H1 (cell line): Measurements from ENCODE around the gene PAX9. TPM values are rescaled to one million over a fixed set of nuclear protein-coding genes. Genes with fewer than 3 reads are reported as not detected.

Experiments used
- CTCF ChIA-PET: fragments of 300-600 bp; sonication (Branson Sonifier 250); formaldehyde crosslinking; loops from one replicate; lab custom pipeline; 2021; ENCODE audit not compliant: partially characterized antibody; lab: Charles Lee
- POLR2A ChIA-PET: fragments of 300-600 bp; sonication (Branson Sonifier 250); formaldehyde crosslinking; loops from one replicate; lab custom pipeline; 2021; ENCODE audit warnings: inconsistent platforms; ENCODE audit not compliant: partially characterized antibody; lab: Charles Lee
- DNase-seq, 2 experiments: peaks; one replicate each; pipeline versions ENCODE4 v3.0.0 to v3.0.0-alpha.2; 2010 to 2022; ENCODE audit warnings: low spot score in 2 of 2, low read depth in 1 of 2, mixed read lengths in 1 of 2
- FAIRE-seq: peaks from 2 replicates; lab custom pipeline; 2011; peaks lifted over from hg19 to GRCh38; lab: Jason Lieb, UNC
- H2AFZ ChIP-seq: 2 replicates; pipeline ENCODE4 v1.8.1; 2012; ENCODE audit warnings: low read length, inconsistent platforms
- H2AK5ac ChIP-seq: 2 replicates; pipeline ENCODE4 v1.6.1; 2013; ENCODE audit warnings: low read depth, low read length
- H2BK120ac ChIP-seq: replicated peaks from 2 replicates; pipeline ENCODE3; 2013; ENCODE audit warnings: low read depth, low read length, inconsistent platforms
- H2BK12ac ChIP-seq: 2 replicates; pipeline ENCODE4 v1.6.1; 2013; ENCODE audit warnings: low read depth, low read length
- H2BK15ac ChIP-seq: 2 replicates; pipeline ENCODE4 v1.6.1; 2013; ENCODE audit warnings: low read length
- H2BK20ac ChIP-seq: 2 replicates; pipeline ENCODE4 v1.6.1; 2013; ENCODE audit warnings: low read length
- H2BK5ac ChIP-seq: 2 replicates; pipeline ENCODE4 v1.6.1; 2013; ENCODE audit warnings: low read depth, low read length
- H3K14ac ChIP-seq: 2 replicates; pipeline ENCODE4 v1.6.1; 2013; ENCODE audit warnings: inconsistent platforms; ENCODE audit not compliant: insufficient read length
- H3K18ac ChIP-seq: 2 replicates; pipeline ENCODE4 v1.6.1; 2013; ENCODE audit warnings: low read length; ENCODE audit errors: extremely low read depth
- H3K23ac ChIP-seq: 2 replicates; pipeline ENCODE4 v1.6.1; 2013; ENCODE audit warnings: inconsistent platforms; ENCODE audit not compliant: insufficient read length
- H3K23me2 ChIP-seq: 2 replicates; pipeline ENCODE4 v1.6.1; 2013; ENCODE audit warnings: low read depth, low read length
- H3K27ac ChIP-seq: 2 replicates; pipeline ENCODE4 v1.6.1; 2011; ENCODE audit warnings: low read depth, low read length, inconsistent platforms
- H3K27me3 ChIP-seq, 4 experiments: replicated peaks in 1 of 4; 1 replicate in 1 of 4; 2 replicates in 3 of 4; pipeline versions ENCODE4 v1.6.1 to v1.8.1; 2011 to 2013; ENCODE audit warnings: low read length in 3 of 4, mild to moderate bottlenecking in 3 of 4, inconsistent platforms in 2 of 4, mixed read lengths in 2 of 4, moderate library complexity in 1 of 4; ENCODE audit not compliant: control insufficient read depth in 3 of 4, insufficient read depth in 3 of 4; ENCODE audit errors: extremely low read depth in 1 of 4
- H3K36me3 ChIP-seq, 4 experiments: 2 replicates each; pipeline versions ENCODE4 v1.6.1 to v1.8.1; 2011 to 2013; ENCODE audit warnings: mild to moderate bottlenecking in 4 of 4, low read length in 3 of 4, moderate library complexity in 2 of 4, control low read depth in 1 of 4, inconsistent platforms in 1 of 4; ENCODE audit not compliant: insufficient read depth in 4 of 4, control insufficient read depth in 2 of 4
- H3K4ac ChIP-seq: replicated peaks from 2 replicates; pipeline ENCODE3; 2013; ENCODE audit warnings: low read length, low read depth, mixed read lengths, inconsistent platforms; ENCODE audit not compliant: insufficient read length
- H3K4me1 ChIP-seq, 4 experiments: replicated peaks in 1 of 4; 1 replicate in 1 of 4; 2 replicates in 3 of 4; pipeline versions ENCODE4 v1.6.1 to v1.8.1; 2011 to 2013; ENCODE audit warnings: low read length in 3 of 4, inconsistent platforms in 2 of 4, mixed read lengths in 1 of 4; ENCODE audit not compliant: insufficient read depth in 4 of 4, control insufficient read depth in 3 of 4
- H3K4me2 ChIP-seq, 2 experiments: 2 replicates each; pipeline versions ENCODE4 v1.6.1 to v1.8.1; 2011 to 2013; ENCODE audit warnings: low read depth in 2 of 2, low read length in 2 of 2, control low read depth in 1 of 2, inconsistent platforms in 1 of 2, mild to moderate bottlenecking in 1 of 2; ENCODE audit not compliant: insufficient read depth in 1 of 2
- H3K4me3 ChIP-seq, 4 experiments: fragments of 200-600, 300-600 bp in 1 of 4; sonication (generic), shearing (Covaris generic), sonication (Bioruptor Twin) in 1 of 4; 2 replicates each; pipeline versions ENCODE4 v1.5.1 to v1.8.1; 2011 to 2016; ENCODE audit warnings: low read length in 4 of 4, low read depth in 3 of 4, control low read depth in 2 of 4, inconsistent platforms in 2 of 4, mild to moderate bottlenecking in 2 of 4, mixed read lengths in 1 of 4, moderate library complexity in 1 of 4; ENCODE audit not compliant: insufficient read depth in 2 of 4; ENCODE audit errors: extremely low read depth in 1 of 4
- H3K56ac ChIP-seq: replicated peaks from 2 replicates; pipeline ENCODE3; 2013; ENCODE audit warnings: low read depth, mild to moderate bottlenecking, mixed read lengths, low read length, inconsistent platforms; ENCODE audit not compliant: insufficient read length
- H3K79me1 ChIP-seq: 2 replicates; pipeline ENCODE4 v1.6.1; 2013; ENCODE audit warnings: low read depth, low read length, control low read depth
- H3K79me2 ChIP-seq, 2 experiments: 2 replicates each; pipeline versions ENCODE4 v1.6.1 to v1.8.1; 2012 to 2013; ENCODE audit warnings: low read length in 2 of 2, mild to moderate bottlenecking in 2 of 2, inconsistent platforms in 1 of 2; ENCODE audit not compliant: insufficient read depth in 2 of 2, control insufficient read depth in 1 of 2
- H3K9ac ChIP-seq, 4 experiments: replicated peaks in 1 of 4; 1 replicate in 1 of 4; 2 replicates in 3 of 4; pipeline versions ENCODE4 v1.6.1 to v1.8.1; 2011 to 2013; ENCODE audit warnings: low read depth in 3 of 4, low read length in 3 of 4, control low read depth in 2 of 4, mild to moderate bottlenecking in 2 of 4, moderate library complexity in 2 of 4, inconsistent platforms in 1 of 4; ENCODE audit errors: extremely low read depth in 1 of 4
- H3K9me3 ChIP-seq, 2 experiments: 2 replicates each; pipeline versions ENCODE4 v1.6.1 to v1.8.1; 2012 to 2013; ENCODE audit warnings: mild to moderate bottlenecking in 2 of 2, moderate library complexity in 2 of 2, control low read depth in 1 of 2, inconsistent platforms in 1 of 2, low read depth in 1 of 2, low read length in 1 of 2, mixed read lengths in 1 of 2; ENCODE audit not compliant: insufficient read depth in 2 of 2
- H4K20me1 ChIP-seq, 2 experiments: replicated peaks in 1 of 2; 2 replicates each; pipeline versions ENCODE3 to v1.8.1; 2011 to 2013; ENCODE audit warnings: inconsistent platforms in 2 of 2, low read length in 2 of 2, mild to moderate bottlenecking in 1 of 2; ENCODE audit not compliant: insufficient read depth in 2 of 2, control insufficient read depth in 1 of 2
- H4K5ac ChIP-seq: 2 replicates; pipeline ENCODE4 v1.6.1; 2013; ENCODE audit warnings: low read length, low read depth, mixed read lengths, inconsistent platforms; ENCODE audit not compliant: insufficient read length
- H4K8ac ChIP-seq: 2 replicates; pipeline ENCODE4 v1.8.0; 2013; ENCODE audit warnings: mild to moderate bottlenecking, moderate library complexity, low read length, inconsistent platforms; ENCODE audit not compliant: insufficient read depth; ENCODE audit errors: extremely low read depth
- H4K91ac ChIP-seq: replicated peaks from 2 replicates; pipeline ENCODE3; 2013; ENCODE audit warnings: low read length, mixed read lengths, inconsistent platforms; ENCODE audit not compliant: insufficient read length
- BCL11A ChIP-seq, 2 experiments: IDR thresholded peaks; one replicate each; pipeline ENCODE4 v1.6.1; 2011; ENCODE audit warnings: low read depth in 2 of 2, low read length in 2 of 2, mild to moderate bottlenecking in 2 of 2
- GTF2F1 ChIP-seq: IDR thresholded peaks from 2 replicates; pipeline ENCODE4 v1.6.1; 2012; ENCODE audit warnings: low read depth, low read length, improper control_type of control experiment, borderline replicate concordance
- HDAC6 ChIP-seq: IDR thresholded peaks from one replicate; pipeline ENCODE4 v1.7.1; 2012; ENCODE audit warnings: low read depth, mild to moderate bottlenecking, inconsistent platforms, low read length, moderate library complexity
- RXRA ChIP-seq: IDR thresholded peaks from 2 replicates; pipeline ENCODE4 v1.6.1; 2011; ENCODE audit warnings: low read depth, mild to moderate bottlenecking, low read length, moderate library complexity; ENCODE audit not compliant: insufficient read depth
- WGBS, 2 experiments: shearing (Covaris generic) in 1 of 2; methylation state at CpG; one replicate each; pipeline versions ENCODE4 v1.1.6 to v1.1.7; 2013 to 2015; ENCODE audit warnings: low lambda C conversion rate in 2 of 2, mixed read lengths in 2 of 2, inconsistent platforms in 1 of 2, low coverage in 1 of 2, missing lambda C conversion rate in 1 of 2; ENCODE audit not compliant: insufficient replicate concordance in 2 of 2, insufficient coverage in 1 of 2, insufficient read length in 1 of 2; ENCODE audit errors: extremely low coverage in 1 of 2, missing lambda C conversion rate in 1 of 2; 5-methylcytosine and 5-hydroxymethylcytosine counted together
- polyA plus RNA-seq, 7 experiments: library from polyadenylated mRNA; depleted of rRNA in 3 of 7; stranded (reverse) in 5 of 7; unstranded in 2 of 7; fragments of >200 nt in 5 of 7; fragments of 200-250 nt in 2 of 7; gene quantifications; 1 replicate in 5 of 7; 2 replicates in 1 of 7; 4 replicates in 1 of 7; pipeline versions ENCODE4 v1.2.1 to v1.2.3, GENCODE V29; 2011 to 2013; ENCODE audit warnings: missing spikeins in 2 of 7, mixed read lengths in 2 of 7
- total RNA-seq: library from RNA; stranded (reverse); fragmentation: NEBNext Ultra II Directional; extraction: Animal tissue kit (Norgen Biotek cat#: 25700); gene quantifications from 2 replicates; pipeline ENCODE4 v1.2.1, GENCODE V29; 2021

Gene PAX9
- total and polyA plus RNA-seq, 2 of the 8 experiments (the other 6 are each of a cell fraction or from before 2014, with no cell fraction given): 0.05 TPM; not detected in 1

DNA sequence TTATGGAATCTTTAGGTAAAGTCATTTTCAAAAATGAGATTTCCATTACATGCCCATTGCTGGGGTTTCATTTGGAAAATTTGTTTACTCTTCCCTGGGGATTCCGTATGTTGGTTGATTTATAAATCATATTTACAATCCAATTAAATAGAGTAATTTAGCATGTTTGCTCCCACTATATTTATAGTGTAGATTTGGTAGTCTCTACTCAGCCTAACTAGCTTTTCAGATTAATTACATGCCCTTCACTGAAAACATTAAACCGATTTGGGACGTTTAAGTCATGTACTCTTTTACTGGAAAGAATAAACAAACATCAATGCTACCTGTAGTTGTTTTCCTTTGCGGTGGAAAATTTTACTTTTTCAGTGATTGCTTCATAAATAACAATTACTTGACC is 10.4 kb downstream of the PAX9 start:
- Histone ChIP-seq H4K8ac (no peak overlapping the region), H3K18ac (no peak overlapping the region), H2BK12ac (no peak overlapping the region), H3K36me3 (no peaks in the 10 kb centered on the region), H3K79me2 (no peaks in the 10 kb centered on the region), H3K4me2 (no peak overlapping the region), H3K23ac (no peak overlapping the region), H3K9ac (no peak overlapping the region), H3K9me3 (no peaks in the 10 kb centered on the region), H3K4me3 (no peak overlapping the region), H2BK20ac (no peak overlapping the region), H4K5ac (no peak overlapping the region), H3K79me1 (no peaks in the 10 kb centered on the region), H3K27ac (no peak overlapping the region), H3K27me3 (peaks cover 10 to 23% (median 16%) of the 10 kb centered on the region in 4 experiments), H3K4ac (no peak overlapping the region), H2AK5ac (no peak overlapping the region), H3K14ac (no peak overlapping the region), H2AFZ (no peak overlapping the region), H4K91ac (no peak overlapping the region), H2BK15ac (no peak overlapping the region), H4K20me1 (peaks cover 0 to 3% of the 10 kb centered on the region in 2 experiments), H3K56ac (no peak overlapping the region), H3K23me2 (no peaks in the 10 kb centered on the region), H2BK120ac (no peak overlapping the region), H3K4me1 (peaks cover 0 to 7% (median 4%) of the 10 kb centered on the region in 4 experiments; a peak in 6 of 7 replicates), H2BK5ac (no peak overlapping the region)
- no peak for DNase-seq
- no peak for FAIRE-seq
- POLR2A ChIA-PET: interaction anchor here (0.7 kb wide), 1 partner anchor 11 kb away, joined by 3 read pairs; no protein-coding TSS in a partner anchor
- CTCF ChIA-PET: interaction anchor here (1.0 to 1.1 kb wide), 2 partner anchors 9 to 147 kb away, joined by 3 read pairs; no protein-coding TSS in a partner anchor
- 93% methylated on average over 4 of the region's 4 CpGs; no CpG with 5 or more reads in 1 of the 2 experiments for WGBS, 2 experiments
- TF ChIP-seq BCL11A (IDR thresholded peaks at IDR 0.05; ENCODE audit: low read depth in 2 of 2, low read length in 2 of 2) (no peak), RXRA (no peak), GTF2F1 (no peak), HDAC6 (no peak)
